Endothelial cell of hepatic sinusoid (primary cell): ENCODE results near the gene PPP1R1B.

Experiments
- in situ Hi-C: cut with HindIII; loops from 2 replicates; pipeline ENCODE4 v1.10.0; 2017; ENCODE audit warnings: low sequenced_read_pairs

The PPP1R1B gene

GRCh38 chr17:39651923-39652586 lies 25.3 kb downstream of the PPP1R1B start:
- in situ Hi-C loops, result no loop called here

- in situ Hi-C loops, result no loop called here
Measured at GRCh38 chr17:39652587-39653315, 26.0 kb downstream of the PPP1R1B start.

- in situ Hi-C loops, result no loop called here
Measured at GRCh38 chr17:39653316-39653661, 26.5 kb downstream of the PPP1R1B start.

GRCh38 chr17:39653662-39654331 lies 27.0 kb downstream of the PPP1R1B start:
- in situ Hi-C loops, result no loop called here

- in situ Hi-C loops, result no loop called here
Measured at GRCh38 chr17:39655105-39655504, 28.4 kb downstream of the PPP1R1B start.

GRCh38 chr17:39658346-39658745 lies 31.6 kb downstream of the PPP1R1B start:
- in situ Hi-C loops, result no loop called here

- in situ Hi-C loops, result no loop called here
Measured at GRCh38 chr17:39658760-39659159, 32.0 kb downstream of the PPP1R1B start.

- in situ Hi-C loops, result no loop called here
Measured at GRCh38 chr17:39659279-39660010, 32.7 kb downstream of the PPP1R1B start.

GRCh38 chr17:39660011-39660360 lies 33.2 kb downstream of the PPP1R1B start:
- in situ Hi-C loops, result no loop called here

- in situ Hi-C loops, result no loop called here
Measured at GRCh38 chr17:39660397-39661385, 33.9 kb downstream of the PPP1R1B start.

GRCh38 chr17:39661744-39662541 lies 35.2 kb downstream of the PPP1R1B start:
- in situ Hi-C loops, result no loop called here

GRCh38 chr17:39662551-39663339 lies 36.0 kb downstream of the PPP1R1B start:
- in situ Hi-C loops, result no loop called here

GRCh38 chr17:39663340-39663687 lies 36.6 kb downstream of the PPP1R1B start:
- in situ Hi-C loops, result no loop called here

- in situ Hi-C loops, result no loop called here
Measured at GRCh38 chr17:39663688-39664580, 37.2 kb downstream of the PPP1R1B start.

GRCh38 chr17:39664581-39665561 lies 38.1 kb downstream of the PPP1R1B start, which contains the start of gene TCAP:
TSS of gene TCAP (plus strand) at chr17:39665349. CDS start at chr17:39665360, 11 bp downstream.
- in situ Hi-C loops, result no loop called here

GRCh38 chr17:39665642-39666224 lies 39.0 kb downstream of the PPP1R1B start:
- in situ Hi-C loops, result no loop called here
